Upper lobe of left lung (tissue), 4 donors: ENCODE data around the gene USB1.

Experiments
- CTCF ChIP-seq, 6 experiments: fragments of 450-650 bp in 4 of 6; fragments of 200-600 bp in 2 of 6; sonication (generic) in 2 of 6; IDR thresholded peaks; one replicate each; pipeline ENCODE4 v1.5.1; 2016 to 2019; ENCODE audit warnings: antibody characterized with exemption in 6 of 6
- POLR2A ChIP-seq, 4 donors: fragments of 450-650 bp; IDR thresholded peaks; one replicate each; pipeline ENCODE4 v1.5.1; 2016 to 2017; ENCODE audit warnings: antibody characterized with exemption in 4 of 4, mild to moderate bottlenecking in 2 of 4

- TF ChIP-seq CTCF (IDR thresholded peaks at IDR 0.05) = no peak
- TF ChIP-seq POLR2A (IDR thresholded peaks at IDR 0.05) = no peak
Observed at GRCh38 chr16:58045096-58045495, 43.9 kb downstream of the USB1 start.
